SK-N-MC (cell line): ENCODE results near the gene DDX41.

Source experiments
- DNase-seq: peaks from one replicate; pipeline ENCODE4 v3.0.0-alpha.2; 2011; ENCODE audit warnings: low read depth, low spot score
- H3K27ac ChIP-seq: fragments of 200-600 bp; sonication (generic); 2 replicates; pipeline ENCODE4 v1.5.1; 2016; ENCODE audit warnings: mixed run types
- H3K36me3 ChIP-seq: fragments of 200-600 bp; sonication (generic); 2 replicates; pipeline ENCODE4 v1.6.1; 2017; ENCODE audit warnings: antibody characterized with exemption, low read length, mixed read lengths; ENCODE audit not compliant: insufficient read depth
- H3K4me3 ChIP-seq: fragments of 200-600 bp; sonication (generic); 2 replicates; pipeline ENCODE4 v1.5.1; 2016
- H3K9ac ChIP-seq: fragments of 200-600 bp; sonication (generic); 2 replicates; pipeline ENCODE4 v1.8.0; 2017; ENCODE audit warnings: mixed run types, mixed read lengths; ENCODE audit not compliant: insufficient read length
- H3K9me3 ChIP-seq: fragments of 200-600 bp; sonication (generic); 2 replicates; pipeline ENCODE4 v1.6.1; 2017; ENCODE audit warnings: low read depth, mild to moderate bottlenecking, antibody characterized with exemption, low read length, moderate library complexity, mixed read lengths
- EZH2 ChIP-seq: fragments of 200-600 bp; sonication (generic); IDR thresholded peaks from one replicate; pipeline ENCODE4 v1.6.1; 2017; ENCODE audit warnings: antibody characterized with exemption
- FOXP2 ChIP-seq: optimal IDR thresholded peaks from 2 replicates; pipeline ENCODE3; 2011; ENCODE audit warnings: mild to moderate bottlenecking, moderate library complexity; ENCODE audit not compliant: insufficient read depth; ENCODE audit errors: extremely low read length, control extremely low read depth
- POLR2AphosphoS5 ChIP-seq: IDR thresholded peaks from 2 replicates; pipeline ENCODE4 v1.6.1; 2012; ENCODE audit warnings: mild to moderate bottlenecking, low read depth, low read length, borderline replicate concordance

The DDX41 gene

GRCh38 chr5:177520916-177521513, 4.3 kb upstream of the DDX41 start:
- H3K27ac ChIP-seq, result no peak overlapping the region
- no peak for TF ChIP-seq FOXP2
- no peak for TF ChIP-seq POLR2AphosphoS5
- no peak for TF ChIP-seq EZH2

GRCh38 chr5:177520271-177520670, 3.5 kb upstream of the DDX41 start:
- Histone ChIP-seq H3K9me3 (no peaks in the 10 kb centered on the region), H3K27ac (no peak overlapping the region), H3K36me3 (peaks cover 26% of the 10 kb centered on the region), H3K9ac (no peak overlapping the region), H3K4me3 (no peak overlapping the region)
- DNase-seq, result no peak
- TF ChIP-seq EZH2, result no peak
- TF ChIP-seq POLR2AphosphoS5, result no peak
- TF ChIP-seq FOXP2, result no peak

More at GRCh38 chr5:177520916-177521513, 4.3 kb upstream of the DDX41 start:
- peaks cover 19% of the 10 kb centered on the region; the same call in 1 of the 2 replicates for H3K36me3 ChIP-seq
- H3K9me3 ChIP-seq, result no peaks in the 10 kb centered on the region
- H3K9ac ChIP-seq, result no peak overlapping the region
- DNase-seq, result no peak
- no peak overlapping the region for H3K4me3 ChIP-seq

- no peaks in the 10 kb centered on the region for H3K9me3 ChIP-seq
- H3K36me3 ChIP-seq, result peaks cover 30% of the 10 kb centered on the region
- no peak overlapping the region for H3K9ac ChIP-seq
- no peak overlapping the region for H3K4me3 ChIP-seq
- no peak overlapping the region for H3K27ac ChIP-seq
- TF ChIP-seq EZH2, result no peak
- no peak for TF ChIP-seq FOXP2
- no peak for TF ChIP-seq POLR2AphosphoS5
- no peak for DNase-seq
Observed at GRCh38 chr5:177519463-177520235, 2.9 kb upstream of the DDX41 start.

GRCh38 chr5:177515580-177515979, 1.2 kb downstream of the DDX41 start:
- Histone ChIP-seq H3K27ac (no peak overlapping the region), H3K9ac (peak overlapping the region; percentile 94), H3K4me3 (peak overlapping the region; percentile 96), H3K36me3 (peaks cover 52% of the 10 kb centered on the region), H3K9me3 (no peaks in the 10 kb centered on the region)
- DNase-seq, result no peak
- TF ChIP-seq POLR2AphosphoS5 (no peak), FOXP2 (no peak), EZH2 (no peak)

- Histone ChIP-seq H3K9ac (no peak overlapping the region), H3K9me3 (no peaks in the 10 kb centered on the region), H3K27ac (no peak overlapping the region), H3K36me3 (peaks cover 54% of the 10 kb centered on the region), H3K4me3 (no peak overlapping the region)
- TF ChIP-seq EZH2, result no peak
- no peak for TF ChIP-seq POLR2AphosphoS5
- TF ChIP-seq FOXP2, result no peak
- no peak for DNase-seq
Observed at GRCh38 chr5:177514541-177514940, 2.2 kb downstream of the DDX41 start.

- no peak overlapping the region for H3K27ac ChIP-seq
- no peak overlapping the region for H3K4me3 ChIP-seq
- DNase-seq, result no peak
- peaks cover 54% of the 10 kb centered on the region for H3K36me3 ChIP-seq
- no peak for TF ChIP-seq POLR2AphosphoS5
- H3K9ac ChIP-seq, result no peak overlapping the region
- no peaks in the 10 kb centered on the region for H3K9me3 ChIP-seq
Observed at GRCh38 chr5:177513500-177513899, 3.3 kb downstream of the DDX41 start.

GRCh38 chr5:177512736-177513380, 3.9 kb downstream of the DDX41 start:
- Histone ChIP-seq H3K9me3 (no peaks in the 10 kb centered on the region), H3K4me3 (no peak overlapping the region), H3K9ac (no peak overlapping the region), H3K27ac (no peak overlapping the region), H3K36me3 (peaks cover 54% of the 10 kb centered on the region)
- no peak for TF ChIP-seq FOXP2
- TF ChIP-seq POLR2AphosphoS5, result no peak
- no peak for TF ChIP-seq EZH2
- DNase-seq, result no peak
